CD4-positive, alpha-beta T cell (primary cell): ENCODE measurements around the gene ABLIM2. TPM values are rescaled to one million over a fixed set of nuclear protein-coding genes. Genes with fewer than 3 reads are reported as not detected.
A peak's percentile ranks its signal among the peaks of the same experiment; 100 is the strongest.

Experiments used
- ATAC-seq: fragments of 200-7000 bp; cut with Tn5 transposase; one replicate; pipeline ENCODE4 v1.10.0; 2022; ENCODE audit warnings: mild to moderate bottlenecking; ENCODE audit not compliant: poor library complexity
- CTCF ChIA-PET: fragments of 350-600 bp; sonication (Branson Sonifier 250); formaldehyde crosslinking; loops from one replicate; lab custom pipeline; 2021; ENCODE audit warnings: antibody characterized with exemption, inconsistent platforms; lab: Charles Lee
- POLR2A ChIA-PET: fragments of 350-600 bp; sonication (Branson Sonifier 250); formaldehyde crosslinking; loops from one replicate; lab custom pipeline; 2021; ENCODE audit warnings: antibody characterized with exemption, inconsistent platforms; lab: Charles Lee
- DNase-seq, 14 experiments: peaks; one replicate each; pipeline ENCODE4 v3.0.0-alpha.2; 2013 to 2020; ENCODE audit warnings: mixed read lengths in 2 of 14
- H3K27ac ChIP-seq, 2 donors: one replicate each; pipeline versions ENCODE4 v1.5.1 to v1.7.0; 2013; ENCODE audit warnings: low read length in 2 of 2, low read depth in 1 of 2, mild to moderate bottlenecking in 1 of 2
- H3K27me3 ChIP-seq, 2 experiments: 1 replicate in 1 of 2; 2 replicates in 1 of 2; pipeline versions ENCODE4 v1.6.1 to v1.7.0; 2013; ENCODE audit warnings: low read length in 2 of 2, control low read depth in 1 of 2, mild to moderate bottlenecking in 1 of 2, moderate library complexity in 1 of 2; ENCODE audit not compliant: insufficient read depth in 2 of 2, control insufficient read depth in 1 of 2
- H3K36me3 ChIP-seq: one replicate; pipeline ENCODE4 v1.6.1; 2013; ENCODE audit warnings: low read length, control low read depth; ENCODE audit not compliant: insufficient read depth
- H3K4me1 ChIP-seq: one replicate; pipeline ENCODE4 v1.6.1; 2013; ENCODE audit warnings: low read length, control low read depth; ENCODE audit not compliant: insufficient read depth
- H3K4me3 ChIP-seq: one replicate; pipeline ENCODE4 v1.5.1; 2013; ENCODE audit warnings: mild to moderate bottlenecking, low read length, moderate library complexity
- H3K9me3 ChIP-seq, 2 experiments: 1 replicate in 1 of 2; 2 replicates in 1 of 2; pipeline versions ENCODE4 v1.6.1 to v1.7.0; 2013; ENCODE audit warnings: low read length in 2 of 2, mild to moderate bottlenecking in 2 of 2, control low read depth in 1 of 2, moderate library complexity in 1 of 2; ENCODE audit not compliant: control insufficient read depth in 1 of 2, insufficient read depth in 1 of 2
- H3K27ac Mint-ChIP-seq: one replicate; pipeline ENCODE4 v1.8.0; 2020; ENCODE audit warnings: mixed read lengths
- H3K27me3 Mint-ChIP-seq: one replicate; pipeline ENCODE4 v1.8.0; 2021; ENCODE audit warnings: mixed read lengths
- H3K36me3 Mint-ChIP-seq: one replicate; pipeline ENCODE4 v1.8.0; 2021; ENCODE audit warnings: low read depth, mixed read lengths
- H3K4me1 Mint-ChIP-seq: one replicate; pipeline ENCODE4 v1.8.0; 2021; ENCODE audit warnings: low read depth, mixed read lengths
- H3K4me3 Mint-ChIP-seq: one replicate; pipeline ENCODE4 v1.8.0; 2020; ENCODE audit warnings: mild to moderate bottlenecking, mixed read lengths
- H3K9me3 Mint-ChIP-seq: one replicate; pipeline ENCODE4 v1.8.0; 2020; ENCODE audit warnings: mixed read lengths
- intact Hi-C, 2 experiments: fragments of 100-400 bp; cut with DNase I in 1 of 2; cut with micrococcal nuclease in 1 of 2; formaldehyde crosslinking; loops; one replicate each; pipeline versions ENCODE4 v1.15.1 to v1.9.0; 2023 to 2025; cut with DNase I, micrococcal nuclease
- total RNA-seq, 174 experiments: library from RNA in 2 of 174; stranded (reverse) in 2 of 174; gene quantifications; one replicate each; pipeline ENCODE4 v1.2.3 and lab custom pipeline; 2021 to 2026
- TF ChIP-seq, protein P1 (sequence below): fragments of 200-600 bp; IDR thresholded peaks from one replicate; pipeline ENCODE4 v1.8.0; 2022; ENCODE audit warnings: antibody characterized with exemption, mild to moderate bottlenecking

ABLIM2 gene
- total RNA-seq, 2 experiments from 2014 or later: 2.5 to 2.7 TPM

DNA sequence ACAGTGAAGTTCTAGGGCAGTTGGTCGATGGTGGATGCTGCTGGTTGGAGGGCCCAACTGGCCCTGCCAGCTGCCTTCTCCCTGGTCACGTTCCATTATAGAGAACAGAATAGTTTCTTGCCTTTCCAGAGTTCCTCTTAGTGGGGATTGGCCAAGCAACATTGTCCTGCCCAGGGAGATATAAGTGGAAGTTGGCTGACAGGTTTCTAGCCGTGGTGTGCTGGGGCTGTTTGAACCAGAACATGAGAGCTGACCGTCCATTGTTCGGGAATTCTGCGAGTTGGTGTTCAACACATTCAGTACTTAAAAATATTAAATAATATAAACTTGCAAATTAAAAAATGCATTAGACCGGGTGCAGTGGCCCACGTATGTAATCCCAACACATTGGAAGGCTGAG, 215.4 kb downstream of the ABLIM2 start:
- H3K27me3 Mint-ChIP-seq: peaks cover 18% of the 10 kb centered on the region
- peaks cover 2% of the 10 kb centered on the region for H3K36me3 Mint-ChIP-seq
- CTCF ChIA-PET: no interaction called here
- H3K4me3 Mint-ChIP-seq: peak overlapping the region; percentile 35
- H3K4me1 Mint-ChIP-seq: peaks cover 17% of the 10 kb centered on the region
- no peaks in the 10 kb centered on the region for H3K9me3 ChIP-seq
- no peak overlapping the region for H3K27ac Mint-ChIP-seq
- H3K4me1 ChIP-seq: peaks cover 17% of the 10 kb centered on the region
- TF ChIP-seq, protein P1, sequence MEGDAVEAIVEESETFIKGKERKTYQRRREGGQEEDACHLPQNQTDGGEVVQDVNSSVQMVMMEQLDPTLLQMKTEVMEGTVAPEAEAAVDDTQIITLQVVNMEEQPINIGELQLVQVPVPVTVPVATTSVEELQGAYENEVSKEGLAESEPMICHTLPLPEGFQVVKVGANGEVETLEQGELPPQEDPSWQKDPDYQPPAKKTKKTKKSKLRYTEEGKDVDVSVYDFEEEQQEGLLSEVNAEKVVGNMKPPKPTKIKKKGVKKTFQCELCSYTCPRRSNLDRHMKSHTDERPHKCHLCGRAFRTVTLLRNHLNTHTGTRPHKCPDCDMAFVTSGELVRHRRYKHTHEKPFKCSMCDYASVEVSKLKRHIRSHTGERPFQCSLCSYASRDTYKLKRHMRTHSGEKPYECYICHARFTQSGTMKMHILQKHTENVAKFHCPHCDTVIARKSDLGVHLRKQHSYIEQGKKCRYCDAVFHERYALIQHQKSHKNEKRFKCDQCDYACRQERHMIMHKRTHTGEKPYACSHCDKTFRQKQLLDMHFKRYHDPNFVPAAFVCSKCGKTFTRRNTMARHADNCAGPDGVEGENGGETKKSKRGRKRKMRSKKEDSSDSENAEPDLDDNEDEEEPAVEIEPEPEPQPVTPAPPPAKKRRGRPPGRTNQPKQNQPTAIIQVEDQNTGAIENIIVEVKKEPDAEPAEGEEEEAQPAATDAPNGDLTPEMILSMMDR: no peak
- H3K27ac ChIP-seq: no peak overlapping the region
- ATAC-seq (no peak), DNase-seq (no peak)
- no peaks in the 10 kb centered on the region for H3K36me3 ChIP-seq
- intact Hi-C loops: loop anchor here in 1 of 2 experiments (10.0 kb wide), 1 partner anchor 838 kb away; no protein-coding TSS in a partner anchor
- H3K27me3 ChIP-seq: no peaks in the 10 kb centered on the region
- POLR2A ChIA-PET: no interaction called here
- no peak overlapping the region for H3K4me3 ChIP-seq
- no peaks in the 10 kb centered on the region for H3K9me3 Mint-ChIP-seq

DNA sequence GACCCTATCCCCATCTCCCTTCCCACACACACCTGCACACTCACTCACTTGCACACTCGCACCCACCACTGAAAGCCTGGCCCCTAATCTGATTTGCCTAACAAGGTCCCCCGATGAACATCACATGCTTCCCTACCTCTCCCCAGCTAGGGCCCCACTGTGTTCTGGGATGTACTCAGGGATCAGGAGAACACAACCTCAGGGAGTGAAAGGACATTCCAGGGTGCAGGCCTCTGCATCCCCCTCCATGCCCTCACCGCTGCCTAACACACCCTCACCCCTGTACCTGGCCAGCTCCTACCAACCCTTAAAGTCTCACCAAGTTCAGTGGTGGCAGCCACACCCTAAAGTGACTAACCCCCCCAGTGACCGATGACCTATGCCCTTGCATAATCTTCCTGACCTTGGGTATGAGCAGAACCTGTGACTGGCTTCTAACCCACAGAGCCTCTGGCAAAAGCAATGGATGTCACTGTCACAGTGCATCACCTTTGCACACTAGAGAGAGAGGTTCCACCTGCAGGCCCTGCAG, 216.6 kb downstream of the ABLIM2 start:
- Mint-ChIP-seq H3K9me3 (no peaks in the 10 kb centered on the region), H3K4me3 (peak overlapping the region; percentile 54), H3K27ac (no peak overlapping the region), H3K36me3 (peaks cover 10% of the 10 kb centered on the region), H3K27me3 (peaks cover 27% of the 10 kb centered on the region), H3K4me1 (peaks cover 23% of the 10 kb centered on the region)
- intact Hi-C loops: loop anchor here in 1 of 2 experiments (10.0 kb wide), 1 partner anchor 837 kb away; no protein-coding TSS in a partner anchor
- POLR2A ChIA-PET: no interaction called here
- TF ChIP-seq, protein P1: no peak
- Histone ChIP-seq H3K27me3 (no peaks in the 10 kb centered on the region), H3K4me3 (no peak overlapping the region), H3K4me1 (peaks cover 19% of the 10 kb centered on the region), H3K9me3 (no peaks in the 10 kb centered on the region), H3K36me3 (no peaks in the 10 kb centered on the region), H3K27ac (no peak overlapping the region)
- no peak for DNase-seq
- ATAC-seq: no peak
- CTCF ChIA-PET: no interaction called here

DNA sequence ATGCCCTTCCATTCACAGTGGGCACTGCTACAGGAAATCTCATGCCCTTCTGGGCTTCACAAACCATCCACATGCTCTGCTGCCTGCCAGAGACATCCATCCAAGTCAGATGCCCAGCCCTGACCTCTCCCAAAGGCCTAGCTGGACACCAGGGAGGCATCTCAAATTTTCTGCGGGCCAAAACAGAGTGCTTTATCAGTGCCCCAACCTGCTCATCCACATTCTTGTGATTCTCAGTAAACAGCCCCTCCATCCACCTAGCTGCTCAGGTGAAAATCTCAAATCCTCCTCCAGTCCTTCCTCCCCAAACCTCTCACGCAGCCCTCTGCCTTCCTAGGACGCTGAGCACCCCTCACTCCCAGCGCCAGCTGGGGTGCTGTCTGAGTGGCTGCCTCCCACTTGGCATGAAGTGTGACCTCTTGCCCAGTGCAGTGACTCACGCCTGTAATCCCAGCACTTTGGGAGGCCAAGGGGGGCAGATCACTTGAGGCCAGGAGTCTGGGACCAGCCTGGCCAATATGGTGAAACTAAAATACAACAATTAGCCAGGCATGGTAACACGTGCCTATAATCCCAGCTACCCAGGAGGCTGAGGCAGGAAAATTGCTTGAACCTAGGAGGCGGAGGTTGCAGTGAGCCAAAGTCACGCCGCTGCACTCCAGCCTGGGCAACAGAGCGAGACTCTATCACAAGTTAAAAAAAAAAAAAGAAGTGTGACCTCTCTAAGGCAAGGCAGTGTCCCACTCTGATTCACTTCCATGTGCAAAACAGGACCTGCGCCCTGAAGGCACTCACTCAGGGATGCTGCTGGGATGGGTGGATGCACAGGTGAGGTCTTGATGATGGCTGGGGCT, 217.3 kb downstream of the ABLIM2 start:
- peak overlapping the region; percentile 74 for H3K4me3 Mint-ChIP-seq
- no peaks in the 10 kb centered on the region for H3K36me3 ChIP-seq
- H3K27ac Mint-ChIP-seq: no peak overlapping the region
- no peaks in the 10 kb centered on the region for H3K9me3 Mint-ChIP-seq
- peaks cover 19% of the 10 kb centered on the region for H3K4me1 ChIP-seq
- no peaks in the 10 kb centered on the region for H3K27me3 ChIP-seq
- DNase-seq (no peak), ATAC-seq (no peak)
- no peak overlapping the region for H3K4me3 ChIP-seq
- ChIA-PET POLR2A (interaction anchor here (1.8 to 1.9 kb wide), 2 partner anchors 11 to 499 kb away, joined by 6 to 11 read pairs; partner anchors contain the start of genes ACOX3 and TRMT44), CTCF (interaction anchor here (1.3 kb wide), 1 partner anchor 46 kb away, joined by 3 read pairs; no protein-coding TSS in a partner anchor)
- H3K36me3 Mint-ChIP-seq: peaks cover 10% of the 10 kb centered on the region
- TF ChIP-seq, protein P1: no peak
- peaks cover 26% of the 10 kb centered on the region for H3K27me3 Mint-ChIP-seq
- peaks cover 28% of the 10 kb centered on the region for H3K4me1 Mint-ChIP-seq
- intact Hi-C loops: loop anchor here in 1 of 2 experiments (10.0 kb wide), 1 partner anchor 837 kb away; no protein-coding TSS in a partner anchor
- H3K27ac ChIP-seq: no peak overlapping the region
- H3K9me3 ChIP-seq: no peaks in the 10 kb centered on the region
